Inflammatory macrophage treated with lipopolysaccharide for 4 hours (primary cell): ENCODE data around the gene PRKCH.

Source experiments
- DNase-seq: peaks from one replicate; pipeline ENCODE4 v3.0.0-alpha.2; 2020

Gene PRKCH

GRCh38 chr14:61338457-61338856 is 17.1 kb downstream of the PRKCH start:
- no peak for DNase-seq

GRCh38 chr14:61341275-61342206 is 20.2 kb downstream of the PRKCH start:
- no peak for DNase-seq

- DNase-seq: peak; percentile 31
Measured at GRCh38 chr14:61342486-61342885, 21.1 kb downstream of the PRKCH start.

- peak; percentile 25 for DNase-seq
Measured at GRCh38 chr14:61342932-61343331, 21.6 kb downstream of the PRKCH start.

- DNase-seq: peak; percentile 85
Measured at GRCh38 chr14:61343471-61343870, 22.1 kb downstream of the PRKCH start.

GRCh38 chr14:61343991-61344405 is 22.6 kb downstream of the PRKCH start:
- DNase-seq: peak; percentile 95

GRCh38 chr14:61344437-61345150 is 23.2 kb downstream of the PRKCH start:
- DNase-seq: peak; percentile 90

- no peak for DNase-seq
Measured at GRCh38 chr14:61345151-61345482, 23.7 kb downstream of the PRKCH start.

- DNase-seq: no peak
Measured at GRCh38 chr14:61346221-61346620, 24.8 kb downstream of the PRKCH start.

- DNase-seq: no peak
Measured at GRCh38 chr14:61346793-61347192, 25.4 kb downstream of the PRKCH start.

GRCh38 chr14:61347826-61348443 is 26.6 kb downstream of the PRKCH start:
- DNase-seq: peak; percentile 64

- no peak for DNase-seq
Measured at GRCh38 chr14:61350427-61351270, 29.3 kb downstream of the PRKCH start.

- no peak for DNase-seq
Measured at GRCh38 chr14:61351477-61351876, 30.1 kb downstream of the PRKCH start.

GRCh38 chr14:61355892-61356325 is 34.5 kb downstream of the PRKCH start:
- DNase-seq: peak; percentile 77

GRCh38 chr14:61357123-61357522 is 35.7 kb downstream of the PRKCH start:
- DNase-seq: no peak

- DNase-seq: peak; percentile 40
Measured at GRCh38 chr14:61358554-61359226, 37.3 kb downstream of the PRKCH start.

- no peak for DNase-seq
Measured at GRCh38 chr14:61360796-61361525, 39.6 kb downstream of the PRKCH start.

GRCh38 chr14:61362072-61362750 is 40.8 kb downstream of the PRKCH start:
- DNase-seq: peak; percentile 48

GRCh38 chr14:61364243-61364642 is 42.9 kb downstream of the PRKCH start:
- no peak for DNase-seq

GRCh38 chr14:61365667-61366212 is 44.4 kb downstream of the PRKCH start:
- peak; percentile 50 for DNase-seq
